ENCODE measurements around the gene NPC2.

The NPC2 gene

DNA sequence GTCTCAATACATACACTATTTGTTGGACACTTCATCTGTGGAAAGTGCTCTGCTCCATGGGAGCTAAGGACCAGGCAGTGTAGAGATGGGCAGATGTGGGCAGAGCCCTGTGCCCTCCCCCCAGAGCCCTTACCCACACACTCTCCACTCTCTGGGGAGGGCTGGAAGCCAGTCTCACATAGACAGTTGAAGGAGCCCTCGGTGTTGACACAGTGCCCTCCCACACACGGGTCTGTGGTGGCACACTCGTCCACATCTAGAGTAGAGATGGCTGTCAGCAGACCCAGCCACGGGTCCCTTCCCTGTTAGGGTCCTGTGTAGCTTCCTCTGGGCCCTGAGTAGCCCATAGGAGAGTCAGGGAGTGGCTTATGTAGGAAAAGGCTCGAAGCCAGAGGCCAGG lies 14.7 kb upstream of the NPC2 start:
- TF ChIP-seq TAF1 (IDR thresholded peaks at IDR 0.05; ENCODE audit: borderline replicate concordance, low read depth, low read length) (no peak), POLR2AphosphoS5 (IDR thresholded peaks at IDR 0.05; ENCODE audit: low read depth, low read length) (no peak), POLR2A (IDR thresholded peaks at IDR 0.05; ENCODE audit: low read depth, low read length) (no peak)
- no peak for FAIRE-seq
- DNase-seq (ENCODE audit: insufficient read length) = no peak

DNA sequence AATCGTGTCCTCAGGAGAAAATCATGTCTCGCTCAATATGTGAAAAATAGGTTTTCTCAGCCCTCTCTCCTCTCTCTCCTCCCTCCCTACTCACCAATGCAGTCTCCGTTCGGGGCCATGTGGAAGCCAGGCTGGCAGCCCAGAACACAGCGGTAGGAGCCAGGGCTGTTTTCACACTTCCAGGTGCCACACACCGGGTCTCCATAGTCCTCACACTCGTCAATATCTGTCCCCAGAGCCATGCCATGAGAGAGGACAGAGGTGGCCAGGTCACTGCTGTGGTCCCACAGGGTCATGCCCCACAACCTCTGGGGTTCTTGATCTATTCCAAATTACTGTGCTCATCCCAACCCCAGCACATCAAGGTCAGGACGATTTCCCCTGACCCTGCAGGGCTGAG lies 14.0 kb upstream of the NPC2 start:
- TF ChIP-seq POLR2A (IDR thresholded peaks at IDR 0.05; ENCODE audit: low read depth, low read length) (no peak), TAF1 (IDR thresholded peaks at IDR 0.05; ENCODE audit: borderline replicate concordance, low read depth, low read length) (no peak), POLR2AphosphoS5 (IDR thresholded peaks at IDR 0.05; ENCODE audit: low read depth, low read length) (no peak)
- FAIRE-seq = no peak

DNA sequence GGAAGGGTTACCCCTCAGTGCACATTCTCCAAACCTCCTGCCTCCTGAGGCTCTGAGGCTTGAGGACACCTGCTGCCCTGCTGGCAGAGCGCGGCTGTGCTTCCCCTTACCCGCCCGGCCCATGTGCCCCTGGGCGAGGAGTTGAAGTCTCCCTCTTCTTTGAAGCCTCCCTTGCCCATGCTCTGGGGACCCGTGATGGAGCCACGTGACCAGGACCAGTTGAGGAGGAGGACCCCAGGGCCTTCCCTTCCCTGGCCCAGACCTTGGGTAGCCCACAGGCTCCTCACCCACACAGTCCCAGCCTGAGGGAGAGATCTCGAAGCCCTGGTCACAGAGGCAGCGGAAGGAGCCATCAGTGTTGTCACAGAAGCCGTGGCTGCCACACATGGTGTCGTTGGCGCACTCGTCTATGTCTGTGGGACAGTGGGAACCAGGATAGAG lies 13.3 kb upstream of the NPC2 start:
- TF ChIP-seq POLR2A (IDR thresholded peaks at IDR 0.05; ENCODE audit: low read depth, low read length) (no peak), TAF1 (IDR thresholded peaks at IDR 0.05; ENCODE audit: borderline replicate concordance, low read depth, low read length) (no peak), POLR2AphosphoS5 (IDR thresholded peaks at IDR 0.05; ENCODE audit: low read depth, low read length) (no peak)
- DNase-seq (ENCODE audit: insufficient read length) (peak; percentile 8), FAIRE-seq (no peak)

More for the DNA sequence above, 14.0 kb upstream of the NPC2 start:
- no peak for DNase-seq (ENCODE audit: insufficient read length)

DNA sequence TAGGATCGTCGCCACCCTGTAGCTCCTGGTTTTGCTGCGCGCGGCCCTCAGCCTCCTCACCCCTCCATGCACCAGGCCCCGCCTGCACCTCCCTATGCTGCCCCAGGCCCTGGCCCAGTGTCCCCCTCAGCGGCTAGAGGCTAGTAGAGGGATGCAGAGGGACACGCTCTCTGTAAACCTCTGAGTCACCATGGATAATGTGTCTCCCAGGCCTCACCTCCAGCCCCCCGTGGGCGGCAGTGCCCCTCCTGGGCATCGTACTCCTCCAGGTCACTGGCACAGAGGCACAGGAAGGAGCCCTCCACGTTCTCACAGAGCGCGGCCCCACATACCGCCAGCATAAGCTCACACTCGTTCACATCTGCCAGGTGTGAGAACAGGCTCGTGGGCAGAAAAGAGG lies 12.7 kb upstream of the NPC2 start:
- FAIRE-seq = no peak
- peak; percentile 5 for DNase-seq (ENCODE audit: insufficient read length)
- TF ChIP-seq TAF1 (IDR thresholded peaks at IDR 0.05; ENCODE audit: borderline replicate concordance, low read depth, low read length) = no peak
- no peak for TF ChIP-seq POLR2A (IDR thresholded peaks at IDR 0.05; ENCODE audit: low read depth, low read length)
- no peak for TF ChIP-seq POLR2AphosphoS5 (IDR thresholded peaks at IDR 0.05; ENCODE audit: low read depth, low read length)

DNA sequence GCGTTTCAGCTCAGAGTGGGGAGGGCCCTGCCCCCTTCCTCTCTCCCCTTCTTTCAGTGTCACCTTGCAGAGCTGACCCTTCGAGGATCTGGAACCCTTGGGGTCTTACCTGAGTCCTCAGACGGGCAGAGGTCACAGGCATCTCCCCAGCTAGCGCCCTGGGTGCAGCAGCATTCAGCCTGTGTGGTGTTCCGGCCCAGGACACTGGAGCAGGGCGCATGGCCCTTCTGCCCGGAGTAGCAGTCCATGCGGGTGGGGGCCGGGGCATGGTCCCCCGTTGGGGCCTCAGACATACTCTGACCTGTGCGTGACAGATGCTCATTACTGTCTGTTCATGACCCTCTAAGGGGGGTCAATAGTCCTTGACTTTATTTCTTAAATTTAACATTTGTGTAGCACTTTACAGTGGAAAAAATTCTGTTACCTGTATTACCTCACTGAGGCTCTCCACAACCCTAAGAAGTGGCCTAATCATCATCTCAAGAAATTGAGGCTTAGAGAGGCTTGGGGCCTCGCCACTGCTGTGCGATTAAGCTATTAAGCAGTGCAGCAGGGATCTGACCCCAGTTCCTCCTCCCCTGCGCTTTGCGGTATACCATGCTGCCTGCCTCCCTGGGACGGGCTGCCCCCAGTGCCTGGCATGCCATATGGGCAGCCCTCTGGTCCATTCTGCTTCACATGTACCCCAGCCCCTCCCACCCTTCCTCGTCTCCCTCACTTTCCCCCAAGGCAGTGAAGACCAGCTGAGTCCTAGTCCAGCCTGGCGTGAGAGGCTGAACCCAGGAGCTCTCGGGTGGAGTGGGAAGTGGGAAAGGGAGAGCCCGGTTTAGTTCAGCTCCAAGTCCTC lies 12.0 kb upstream of the NPC2 start:
- no peak for TF ChIP-seq POLR2AphosphoS5 (IDR thresholded peaks at IDR 0.05; ENCODE audit: low read depth, low read length)
- DNase-seq (ENCODE audit: insufficient read length) (peak; percentile 3), FAIRE-seq (no peak)

DNA sequence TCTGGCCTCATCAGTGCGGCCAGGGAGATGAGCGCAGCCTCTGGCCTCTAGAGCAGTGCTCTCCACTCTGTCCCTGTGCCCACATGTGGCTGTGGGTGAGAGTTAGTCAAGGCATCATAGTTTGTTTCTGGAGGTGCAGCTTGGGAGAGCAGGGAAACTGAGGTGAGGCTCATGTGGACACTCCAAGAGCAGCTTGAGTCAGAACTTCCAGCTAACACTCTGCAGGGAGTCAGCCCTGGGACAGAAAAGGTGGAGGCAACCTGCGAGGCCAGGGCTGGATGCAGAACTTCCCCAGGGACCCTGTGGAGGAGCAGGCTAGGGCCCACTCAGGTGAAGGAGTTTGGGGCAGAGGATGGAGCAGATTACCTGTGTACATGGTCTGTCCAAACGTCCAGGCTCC lies 11.3 kb upstream of the NPC2 start:
- no peak for TF ChIP-seq TAF1 (IDR thresholded peaks at IDR 0.05; ENCODE audit: borderline replicate concordance, low read depth, low read length)
- FAIRE-seq = no peak
- DNase-seq (ENCODE audit: insufficient read length) = no peak

DNA sequence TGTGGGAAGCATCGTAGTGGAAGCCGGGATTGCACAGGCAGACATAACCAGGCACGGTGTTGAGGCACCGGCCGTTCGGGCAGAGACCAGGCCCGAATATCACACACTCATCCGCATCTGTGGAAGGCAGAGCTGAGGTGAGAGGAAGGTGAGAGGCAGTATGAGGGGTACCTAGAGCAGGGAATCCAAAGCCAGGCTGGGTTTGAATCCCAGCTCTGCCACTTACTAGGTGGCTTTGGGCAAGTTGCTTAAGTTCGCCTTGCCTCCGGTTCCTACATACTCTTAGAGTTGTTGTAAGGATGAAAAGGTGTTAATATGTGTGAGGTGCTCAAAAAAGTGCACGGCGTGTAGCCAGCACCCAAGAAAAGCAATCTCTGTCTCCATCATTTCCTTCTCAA lies 10.8 kb upstream of the NPC2 start:
- TF ChIP-seq POLR2A (IDR thresholded peaks at IDR 0.05; ENCODE audit: low read depth, low read length) (no peak), TAF1 (IDR thresholded peaks at IDR 0.05; ENCODE audit: borderline replicate concordance, low read depth, low read length) (no peak), POLR2AphosphoS5 (IDR thresholded peaks at IDR 0.05; ENCODE audit: low read depth, low read length) (no peak)

DNA sequence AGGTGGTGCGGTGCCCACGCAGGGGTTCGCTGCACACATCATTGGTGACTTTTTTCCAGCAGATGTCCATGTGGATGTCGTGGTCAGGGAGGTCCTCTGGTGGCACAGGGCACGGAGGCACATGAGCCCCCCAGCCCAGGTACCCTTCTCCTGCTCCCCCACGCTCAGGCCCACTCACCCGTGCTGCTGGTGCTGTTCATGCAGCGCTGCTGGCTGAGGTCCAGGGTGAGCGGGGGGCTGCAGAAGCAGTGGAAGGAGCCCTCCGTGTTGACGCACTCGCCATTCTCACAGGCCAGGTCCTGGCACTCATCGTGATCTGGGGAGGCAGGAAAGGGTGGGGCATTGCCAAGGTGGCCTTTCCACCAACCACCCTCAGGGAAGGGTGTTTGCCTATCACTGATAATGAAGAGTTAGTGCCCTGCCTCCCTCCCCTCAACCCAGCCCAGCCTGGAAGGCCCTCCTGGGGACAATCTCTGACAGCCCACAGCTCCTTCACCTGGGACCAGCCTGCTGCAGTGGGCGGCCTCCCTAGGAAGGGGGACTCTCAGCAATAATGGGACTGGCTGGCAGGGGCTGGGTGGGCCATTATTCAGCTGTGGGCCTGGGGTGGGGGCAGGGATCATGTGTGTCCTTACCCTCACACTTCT lies 10.3 kb upstream of the NPC2 start:
- no peak for FAIRE-seq
- DNase-seq (ENCODE audit: insufficient read length) = no peak
- TF ChIP-seq TAF1 (IDR thresholded peaks at IDR 0.05; ENCODE audit: borderline replicate concordance, low read depth, low read length) = no peak
- no peak for TF ChIP-seq POLR2AphosphoS5 (IDR thresholded peaks at IDR 0.05; ENCODE audit: low read depth, low read length)
- no peak for TF ChIP-seq POLR2A (IDR thresholded peaks at IDR 0.05; ENCODE audit: low read depth, low read length)

More for the DNA sequence above, 10.8 kb upstream of the NPC2 start:
- no peak for FAIRE-seq
- DNase-seq (ENCODE audit: insufficient read length) = no peak

DNA sequence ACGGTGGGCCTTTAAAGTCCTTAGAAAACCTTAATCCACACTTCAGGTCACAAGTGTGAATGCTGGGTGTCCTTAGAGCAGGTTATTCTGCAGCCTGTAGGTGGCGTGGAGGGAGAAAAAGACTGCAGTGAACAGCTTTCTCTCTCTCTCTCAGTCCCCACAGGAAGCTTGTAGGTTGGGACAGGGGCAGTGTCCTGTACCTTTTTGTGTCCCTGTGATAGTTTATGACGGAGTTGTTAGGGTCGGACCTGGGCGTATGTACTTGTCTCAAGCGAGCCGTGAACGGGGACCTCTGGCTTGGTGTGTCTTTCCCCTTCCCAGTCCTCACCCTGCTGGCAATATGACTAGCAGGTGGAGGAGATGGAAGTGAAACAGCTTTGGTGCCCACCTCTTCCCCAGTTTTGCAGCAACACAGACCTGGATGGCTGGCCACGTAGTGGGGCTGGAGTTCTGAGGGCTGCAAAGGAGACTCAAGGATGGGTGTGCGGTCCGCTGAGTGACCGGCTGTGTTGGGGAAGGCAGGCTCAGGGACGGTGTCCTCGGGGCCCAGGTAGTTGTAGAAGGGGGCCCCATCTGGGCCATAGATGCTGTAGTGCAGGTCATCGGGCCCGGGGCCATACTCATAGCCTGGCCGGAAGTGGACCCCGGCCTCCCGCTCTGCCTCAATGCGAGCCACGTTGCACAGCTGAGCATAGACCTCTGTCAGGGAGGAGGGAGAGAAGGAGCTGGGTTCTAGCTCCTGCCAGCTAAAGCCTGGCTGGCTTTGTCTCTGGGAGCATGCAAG lies 9.3 kb upstream of the NPC2 start:
- FAIRE-seq = no peak
- no peak for DNase-seq (ENCODE audit: insufficient read length)
- TF ChIP-seq POLR2A (IDR thresholded peaks at IDR 0.05; ENCODE audit: low read depth, low read length) (no peak), TAF1 (IDR thresholded peaks at IDR 0.05; ENCODE audit: borderline replicate concordance, low read depth, low read length) (no peak), POLR2AphosphoS5 (IDR thresholded peaks at IDR 0.05; ENCODE audit: low read depth, low read length) (no peak)

DNA sequence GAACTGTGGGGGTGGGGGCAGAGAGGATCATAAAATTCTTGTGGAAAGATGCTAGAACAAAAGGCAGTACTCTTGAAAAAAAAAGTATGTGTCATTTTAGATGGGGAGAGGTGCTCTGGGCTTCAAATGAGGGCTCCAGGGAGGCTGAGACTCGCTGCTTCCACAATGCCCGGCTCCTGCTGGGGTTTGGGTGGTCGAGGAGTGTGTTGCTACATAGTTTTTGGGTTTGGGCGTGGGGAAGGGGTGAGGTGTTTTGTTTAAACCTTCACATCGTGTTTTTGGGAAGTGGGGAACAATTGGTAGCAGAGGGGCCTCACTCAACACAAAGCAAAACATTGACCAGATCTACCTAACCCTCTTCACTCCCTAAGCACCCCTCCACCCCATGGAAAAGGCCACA lies 8.6 kb upstream of the NPC2 start:
- FAIRE-seq = no peak
- TF ChIP-seq POLR2A (IDR thresholded peaks at IDR 0.05; ENCODE audit: low read depth, low read length) (no peak), POLR2AphosphoS5 (IDR thresholded peaks at IDR 0.05; ENCODE audit: low read depth, low read length) (no peak), TAF1 (IDR thresholded peaks at IDR 0.05; ENCODE audit: borderline replicate concordance, low read depth, low read length) (no peak)
- no peak for DNase-seq (ENCODE audit: insufficient read length)

DNA sequence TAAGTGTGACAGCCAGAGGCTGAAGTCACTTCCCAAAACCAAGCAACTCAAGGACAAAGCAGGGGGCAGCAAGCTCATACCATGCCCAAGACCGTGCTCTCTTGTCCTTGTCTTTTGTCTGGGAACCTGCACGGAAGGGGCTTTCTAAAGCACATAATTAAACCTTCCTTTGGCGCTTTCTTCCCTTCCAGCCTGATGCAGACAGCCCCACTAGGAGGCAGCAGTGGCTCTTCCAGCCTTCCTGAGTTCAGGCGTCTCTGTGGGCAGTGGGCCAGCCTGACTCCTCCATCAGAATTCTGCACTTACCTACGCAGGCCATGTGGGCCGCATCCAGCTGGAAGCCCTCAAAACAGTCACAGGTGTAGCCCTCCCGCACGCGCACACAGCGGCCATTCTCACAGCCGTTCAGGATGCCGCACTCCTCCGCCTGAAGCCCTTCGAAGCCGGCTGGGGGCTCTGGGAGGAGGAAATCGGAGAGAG lies 8.1 kb upstream of the NPC2 start:
- TF ChIP-seq POLR2A (IDR thresholded peaks at IDR 0.05; ENCODE audit: low read depth, low read length) = no peak
- TF ChIP-seq TAF1 (IDR thresholded peaks at IDR 0.05; ENCODE audit: borderline replicate concordance, low read depth, low read length) = no peak
- TF ChIP-seq POLR2AphosphoS5 (IDR thresholded peaks at IDR 0.05; ENCODE audit: low read depth, low read length) = no peak
- no peak for DNase-seq (ENCODE audit: insufficient read length)
- FAIRE-seq = no peak

All from GM12892 (cell line).